RCC 7860 (cell line): ENCODE measurements around the gene TOM1L1.

Source experiments
- DNase-seq: peaks from one replicate; pipeline ENCODE4 v3.0.0-alpha.2; 2015; ENCODE audit warnings: low spot score
- FAIRE-seq: peaks from 2 replicates; lab custom pipeline; 2012; peaks lifted over from hg19 to GRCh38; lab: Jason Lieb, UNC

Gene TOM1L1

GRCh38 chr17:54945231-54945630 lies 44.6 kb downstream of the TOM1L1 start:
- FAIRE-seq = no peak

GRCh38 chr17:54945671-54946070 lies 45.0 kb downstream of the TOM1L1 start:
- FAIRE-seq (no peak), DNase-seq (no peak)

More at GRCh38 chr17:54945231-54945630, 44.6 kb downstream of the TOM1L1 start:
- no peak for DNase-seq

GRCh38 chr17:54947396-54947795 lies 46.7 kb downstream of the TOM1L1 start:
- DNase-seq = no peak
- FAIRE-seq = no peak

GRCh38 chr17:54948380-54948779 lies 47.7 kb downstream of the TOM1L1 start:
- FAIRE-seq (peak; percentile 98), DNase-seq (peak; percentile 99)

- no peak for DNase-seq
- no peak for FAIRE-seq
These were observed 49.5 kb downstream of the TOM1L1 start for GRCh38 chr17:54950116-54950515.

- no peak for FAIRE-seq
- no peak for DNase-seq
These were observed 50.6 kb downstream of the TOM1L1 start for GRCh38 chr17:54951286-54951685.

GRCh38 chr17:54956791-54957190 lies 56.1 kb downstream of the TOM1L1 start:
- FAIRE-seq = no peak
- no peak for DNase-seq

- DNase-seq (peak; percentile 8), FAIRE-seq (no peak)
These were observed 67.1 kb downstream of the TOM1L1 start for GRCh38 chr17:54967621-54968261.

GRCh38 chr17:54968262-54968987 lies 67.8 kb downstream of the TOM1L1 start, which contains the start of the genes COX11 and STXBP4:
Gene COX11, minus strand, starts transcription at chr17:54968654. Its CDS starts 8 bp downstream, at chr17:54968646.
Gene STXBP4, plus strand, starts transcription at chr17:54968765. Its CDS starts 17,455 bp downstream, at chr17:54986220.
- DNase-seq (peak; percentile 92), FAIRE-seq (peak; percentile 65)

- no peak for FAIRE-seq
- no peak for DNase-seq
These were observed 68.3 kb downstream of the TOM1L1 start for GRCh38 chr17:54968988-54969332.

- no peak for FAIRE-seq
- DNase-seq = no peak
These were observed 69.3 kb downstream of the TOM1L1 start for GRCh38 chr17:54969658-54970572.

- DNase-seq (no peak), FAIRE-seq (no peak)
These were observed 70.5 kb downstream of the TOM1L1 start for GRCh38 chr17:54971147-54971546.

- FAIRE-seq = no peak
These were observed 71.2 kb downstream of the TOM1L1 start for GRCh38 chr17:54971901-54972300.

GRCh38 chr17:54972406-54973138 lies 71.9 kb downstream of the TOM1L1 start:
- FAIRE-seq (no peak), DNase-seq (no peak)

More at GRCh38 chr17:54971901-54972300, 71.2 kb downstream of the TOM1L1 start:
- no peak for DNase-seq

- FAIRE-seq (no peak), DNase-seq (no peak)
These were observed 74.1 kb downstream of the TOM1L1 start for GRCh38 chr17:54974759-54975158.

- FAIRE-seq (no peak), DNase-seq (no peak)
These were observed 75.7 kb downstream of the TOM1L1 start for GRCh38 chr17:54976316-54976715.

GRCh38 chr17:54977744-54978143 lies 77.1 kb downstream of the TOM1L1 start:
- DNase-seq = no peak
- FAIRE-seq = no peak

GRCh38 chr17:54979657-54980056 lies 79.0 kb downstream of the TOM1L1 start:
- no peak for FAIRE-seq
- DNase-seq = no peak

- DNase-seq (no peak), FAIRE-seq (no peak)
These were observed 79.7 kb downstream of the TOM1L1 start for GRCh38 chr17:54980375-54980774.

- no peak for FAIRE-seq
- DNase-seq = no peak
These were observed 81.7 kb downstream of the TOM1L1 start for GRCh38 chr17:54982399-54982798.

GRCh38 chr17:54983260-54983659 lies 82.6 kb downstream of the TOM1L1 start:
- FAIRE-seq (no peak), DNase-seq (no peak)
